H4 (cell line): ENCODE results near the gene ZHX3. TPM values are rescaled to one million over a fixed set of nuclear protein-coding genes. Genes with fewer than 3 reads are reported as not detected.

ENCODE experiments used
- DNase-seq: peaks from one replicate; pipeline ENCODE4 v3.0.0-alpha.2; 2015; ENCODE audit warnings: low spot score
- total RNA-seq: library from RNA; depleted of rRNA; stranded (reverse); fragments of >200 nt; shearing (Covaris generic); gene quantifications from 2 replicates; pipeline ENCODE4 v1.2.3, GENCODE V29; 2014; rRNA removed

The ZHX3 gene
- total RNA-seq, result 5.6 and 7.6 TPM in 2 replicates

GRCh38 chr20:41317546-41318270, at the start of gene ZHX3:
TSS of gene ZHX3 (minus strand) at chr20:41317731. CDS start at chr20:41204916, 112,815 bp downstream.
- DNase-seq, result peak; percentile 90

GRCh38 chr20:41367393-41367695, 49.8 kb upstream of the ZHX3 start:
- DNase-seq, result no peak

- no peak for DNase-seq
Observed at GRCh38 chr20:41366546-41367392, 49.2 kb upstream of the ZHX3 start, which contains the start of gene EMILIN3. TSS of gene EMILIN3 (minus strand) at chr20:41366818. CDS start at chr20:41366634, 184 bp downstream.

GRCh38 chr20:41365777-41366545, 48.4 kb upstream of the ZHX3 start:
- DNase-seq, result no peak

- no peak for DNase-seq
Observed at GRCh38 chr20:41364967-41365765, 47.6 kb upstream of the ZHX3 start.

- DNase-seq, result no peak
Observed at GRCh38 chr20:41364236-41364855, 46.8 kb upstream of the ZHX3 start.

GRCh38 chr20:41363601-41364000, 46.1 kb upstream of the ZHX3 start:
- DNase-seq, result no peak

- DNase-seq, result no peak
Observed at GRCh38 chr20:41362748-41363140, 45.2 kb upstream of the ZHX3 start.

- DNase-seq, result no peak
Observed at GRCh38 chr20:41361757-41362747, 44.5 kb upstream of the ZHX3 start.

GRCh38 chr20:41360831-41361756, 43.6 kb upstream of the ZHX3 start:
- no peak for DNase-seq

- no peak for DNase-seq
Observed at GRCh38 chr20:41359541-41360011, 42.0 kb upstream of the ZHX3 start.

GRCh38 chr20:41358717-41359116, 41.2 kb upstream of the ZHX3 start:
- DNase-seq, result no peak

GRCh38 chr20:41358230-41358629, 40.7 kb upstream of the ZHX3 start:
- no peak for DNase-seq

- DNase-seq, result no peak
Observed at GRCh38 chr20:41357424-41358163, 40.1 kb upstream of the ZHX3 start.

- DNase-seq, result no peak
Observed at GRCh38 chr20:41356951-41357350, 39.4 kb upstream of the ZHX3 start.

GRCh38 chr20:41355598-41356203, 38.2 kb upstream of the ZHX3 start:
- DNase-seq, result no peak

GRCh38 chr20:41355192-41355591, 37.7 kb upstream of the ZHX3 start:
- DNase-seq, result no peak
